Muscle layer of duodenum (tissue), 2 donors: ENCODE results near the gene FAM120AOS.

Experiments used
- H3K27ac ChIP-seq: one replicate; pipeline ENCODE4 v1.7.0; 2013; ENCODE audit warnings: mild to moderate bottlenecking, low read length
- H3K27me3 ChIP-seq: one replicate; pipeline ENCODE4 v1.7.0; 2013; ENCODE audit warnings: low read depth, mild to moderate bottlenecking, control low read depth, low read length
- H3K36me3 ChIP-seq, 2 donors: one replicate each; pipeline ENCODE4 v1.7.0; 2013; ENCODE audit warnings: low read length in 2 of 2, control low read depth in 1 of 2, mild to moderate bottlenecking in 1 of 2; ENCODE audit not compliant: insufficient read depth in 2 of 2, control insufficient read depth in 1 of 2
- H3K4me1 ChIP-seq, 2 donors: one replicate each; pipeline ENCODE4 v1.7.0; 2013; ENCODE audit warnings: low read length in 2 of 2, mild to moderate bottlenecking in 2 of 2, control low read depth in 1 of 2, moderate library complexity in 1 of 2; ENCODE audit not compliant: insufficient read depth in 2 of 2, control insufficient read depth in 1 of 2
- H3K4me3 ChIP-seq, 2 donors: one replicate each; pipeline ENCODE4 v1.7.0; 2013; ENCODE audit warnings: low read length in 2 of 2, low read depth in 1 of 2, mild to moderate bottlenecking in 1 of 2
- H3K9me3 ChIP-seq, 2 donors: one replicate each; pipeline ENCODE4 v1.7.0; 2013; ENCODE audit warnings: low read length in 2 of 2, control low read depth in 1 of 2, mild to moderate bottlenecking in 1 of 2; ENCODE audit not compliant: control insufficient read depth in 1 of 2
- donor health status: healthy.

Gene FAM120AOS

DNA sequence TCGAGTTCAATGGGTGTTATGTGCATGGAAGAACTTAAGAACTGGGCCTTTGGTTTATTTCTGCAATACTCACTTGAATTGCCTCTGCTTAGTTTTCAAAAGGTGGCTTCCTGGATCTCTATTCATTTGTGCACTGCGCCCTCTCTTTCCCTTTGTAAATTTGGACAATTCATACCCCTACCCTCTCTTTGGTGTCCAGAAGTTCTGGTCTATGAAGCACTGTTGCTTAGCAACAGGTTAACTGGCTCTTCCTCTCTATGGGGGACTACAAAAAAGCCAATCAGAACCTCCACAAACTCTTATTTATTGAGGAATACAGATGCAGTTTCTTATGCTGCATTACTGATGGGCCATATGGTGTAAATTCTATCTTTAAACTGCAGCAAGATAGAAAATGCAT is 15.4 kb downstream of the FAM120AOS start:
- H3K4me3 ChIP-seq = no peak overlapping the region
- no peak overlapping the region for H3K27ac ChIP-seq
- H3K36me3 ChIP-seq = no peaks in the 10 kb centered on the region
- no peaks in the 10 kb centered on the region for H3K4me1 ChIP-seq
- no peaks in the 10 kb centered on the region for H3K9me3 ChIP-seq
- H3K27me3 ChIP-seq = no peaks in the 10 kb centered on the region

DNA sequence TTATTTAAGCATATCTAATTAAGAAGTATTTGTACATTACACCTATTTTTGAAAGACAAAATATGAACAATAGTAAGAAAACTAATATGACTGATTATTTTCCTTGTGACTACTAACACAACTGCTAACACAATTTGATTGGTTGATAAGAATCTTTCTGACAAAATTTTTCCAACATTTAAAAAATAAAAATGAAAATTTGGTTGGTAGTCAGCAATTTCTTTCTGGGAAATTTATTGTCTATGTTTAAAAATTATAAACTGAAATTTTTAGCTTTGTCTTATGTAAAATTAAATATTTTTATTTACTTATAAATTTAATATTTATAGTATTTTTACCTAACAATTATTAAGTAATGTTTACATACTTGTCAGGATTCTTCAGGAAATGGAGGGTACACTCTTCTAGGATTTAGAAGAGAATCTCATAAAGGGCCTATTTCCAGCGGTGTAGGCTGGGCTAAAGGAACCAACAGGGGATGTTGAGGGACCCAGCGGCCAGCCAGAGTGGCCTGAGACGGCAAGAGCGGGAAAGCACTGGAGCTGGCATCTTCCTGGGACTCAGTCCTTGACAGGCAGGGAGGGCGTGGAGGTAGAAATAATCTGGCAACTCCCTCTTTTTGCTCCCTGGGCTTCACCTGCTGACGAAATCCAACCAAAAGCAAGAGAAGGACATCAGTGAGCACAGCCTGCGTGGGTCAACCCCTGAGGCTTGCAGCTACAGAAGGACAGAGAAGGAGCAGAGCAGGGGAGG is 16.6 kb downstream of the FAM120AOS start:
- H3K9me3 ChIP-seq = no peaks in the 10 kb centered on the region
- H3K4me3 ChIP-seq = no peak overlapping the region
- H3K27ac ChIP-seq = no peak overlapping the region
- no peaks in the 10 kb centered on the region for H3K27me3 ChIP-seq
- H3K4me1 ChIP-seq = no peaks in the 10 kb centered on the region
- no peaks in the 10 kb centered on the region for H3K36me3 ChIP-seq

DNA sequence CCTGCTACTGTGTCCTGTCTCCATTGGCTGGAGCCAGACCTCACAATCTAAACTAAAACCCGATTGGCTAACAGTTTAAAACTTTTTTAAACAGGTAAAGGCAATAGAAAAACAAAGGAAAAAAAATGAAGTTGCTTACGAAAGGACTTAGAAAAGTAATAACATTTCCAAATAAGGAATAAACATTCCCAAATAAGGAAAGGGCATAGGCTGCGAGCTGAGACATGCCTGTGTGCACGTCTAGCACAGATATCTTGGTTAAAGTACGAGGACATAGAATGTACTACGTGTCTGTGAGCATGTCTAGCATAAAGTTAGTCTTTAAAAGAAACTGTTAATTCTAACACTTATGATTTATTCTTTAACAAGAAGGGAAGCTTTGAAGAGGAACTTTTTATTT is 17.2 kb downstream of the FAM120AOS start:
- no peaks in the 10 kb centered on the region for H3K36me3 ChIP-seq
- H3K27me3 ChIP-seq = no peaks in the 10 kb centered on the region
- no peaks in the 10 kb centered on the region for H3K9me3 ChIP-seq
- no peak overlapping the region for H3K27ac ChIP-seq
- no peaks in the 10 kb centered on the region for H3K4me1 ChIP-seq
- H3K4me3 ChIP-seq = no peak overlapping the region

DNA sequence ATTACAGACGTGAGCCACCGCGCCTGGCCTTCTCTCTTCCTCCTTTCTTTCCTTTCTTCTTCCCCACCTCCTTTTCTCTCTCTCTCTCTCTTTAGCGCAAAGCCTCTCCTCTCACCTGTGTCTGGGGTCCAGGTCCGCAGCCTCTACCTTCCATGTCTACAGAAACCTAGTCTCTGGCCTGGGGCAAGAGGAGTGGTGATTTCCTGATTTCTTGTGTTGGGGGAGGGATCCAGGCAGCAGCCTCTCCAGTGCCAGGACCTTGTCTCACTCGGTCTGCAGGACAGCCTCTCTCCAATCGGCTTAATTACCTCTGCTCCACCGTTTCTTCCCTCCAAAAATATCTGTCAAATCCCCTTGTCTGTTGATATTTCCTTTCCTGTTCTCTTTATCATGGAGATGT is 18.0 kb downstream of the FAM120AOS start:
- H3K27ac ChIP-seq = no peak overlapping the region
- H3K9me3 ChIP-seq = no peaks in the 10 kb centered on the region
- no peaks in the 10 kb centered on the region for H3K4me1 ChIP-seq
- no peak overlapping the region for H3K4me3 ChIP-seq
- H3K36me3 ChIP-seq = no peaks in the 10 kb centered on the region
- H3K27me3 ChIP-seq = no peaks in the 10 kb centered on the region

DNA sequence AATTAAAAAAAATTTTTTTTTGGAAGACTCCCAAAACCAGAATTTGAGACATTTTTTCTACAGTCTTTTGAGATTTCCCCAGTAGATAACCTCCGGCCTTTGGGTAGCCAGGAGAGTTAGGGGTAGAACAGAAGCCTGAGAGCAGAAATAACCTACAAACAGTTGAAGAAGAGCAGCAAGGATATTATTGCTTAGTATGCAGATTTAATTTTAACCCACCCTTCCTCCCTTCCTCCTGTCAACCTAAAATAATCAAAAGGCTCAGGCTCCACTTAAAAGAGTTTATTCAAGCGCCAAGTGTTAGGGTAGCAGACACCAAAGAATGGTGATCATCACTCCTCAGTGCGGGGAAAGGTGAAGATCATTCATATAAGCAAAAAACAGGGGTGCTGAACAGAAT is 19.3 kb downstream of the FAM120AOS start:
- H3K4me3 ChIP-seq = no peak overlapping the region
- no peaks in the 10 kb centered on the region for H3K9me3 ChIP-seq
- no peaks in the 10 kb centered on the region for H3K36me3 ChIP-seq
- H3K4me1 ChIP-seq = no peaks in the 10 kb centered on the region
- no peak overlapping the region for H3K27ac ChIP-seq
- H3K27me3 ChIP-seq = no peaks in the 10 kb centered on the region

DNA sequence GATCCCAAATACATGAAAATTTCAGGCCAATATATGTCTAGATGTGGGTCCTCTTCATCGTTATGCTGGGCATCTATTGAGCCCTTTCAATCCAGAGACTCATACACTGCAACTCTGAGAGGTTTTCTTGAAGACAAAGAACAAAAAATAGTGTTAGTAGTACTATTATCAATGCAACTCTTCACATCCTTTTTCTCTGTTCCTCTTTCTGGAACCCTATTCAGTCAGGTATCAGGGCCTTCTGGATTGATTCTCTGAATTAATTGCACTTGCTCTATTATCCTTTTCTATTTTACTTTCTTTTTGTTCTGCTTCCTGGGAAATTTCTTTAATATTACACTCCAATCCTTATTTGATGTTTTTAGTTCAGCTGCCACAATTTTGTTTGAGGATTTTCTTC is 20.4 kb downstream of the FAM120AOS start:
- Histone ChIP-seq H3K27me3 (no peaks in the 10 kb centered on the region), H3K9me3 (no peaks in the 10 kb centered on the region), H3K36me3 (no peaks in the 10 kb centered on the region), H3K4me3 (no peak overlapping the region), H3K4me1 (no peaks in the 10 kb centered on the region), H3K27ac (no peak overlapping the region)

DNA sequence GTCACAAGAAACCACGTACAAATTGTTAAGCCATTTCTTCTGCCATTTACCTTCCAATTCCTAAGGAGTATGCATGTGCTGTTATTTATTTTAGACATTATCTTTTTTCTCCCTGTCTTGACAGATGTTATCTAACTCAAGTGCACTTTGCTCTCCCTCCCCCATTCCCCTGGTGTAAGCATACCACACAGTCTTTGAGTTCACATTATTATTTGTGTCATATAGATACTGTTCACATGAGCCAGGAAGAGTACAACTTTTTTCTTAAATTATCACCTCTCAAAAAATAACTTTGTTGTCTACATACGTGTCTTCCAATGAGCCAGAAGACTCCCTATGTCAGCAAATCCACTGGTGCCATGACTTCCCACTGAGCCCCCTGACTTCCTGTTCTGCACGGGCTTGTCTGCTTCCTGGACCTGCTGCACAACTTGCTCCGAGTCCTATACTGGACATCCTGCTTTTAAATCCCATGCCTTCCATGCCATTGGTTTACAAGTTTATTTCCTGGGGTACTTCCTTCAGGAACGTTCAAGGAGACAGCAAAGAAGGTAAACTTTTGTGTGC is 21.8 kb downstream of the FAM120AOS start:
- no peaks in the 10 kb centered on the region for H3K36me3 ChIP-seq

DNA sequence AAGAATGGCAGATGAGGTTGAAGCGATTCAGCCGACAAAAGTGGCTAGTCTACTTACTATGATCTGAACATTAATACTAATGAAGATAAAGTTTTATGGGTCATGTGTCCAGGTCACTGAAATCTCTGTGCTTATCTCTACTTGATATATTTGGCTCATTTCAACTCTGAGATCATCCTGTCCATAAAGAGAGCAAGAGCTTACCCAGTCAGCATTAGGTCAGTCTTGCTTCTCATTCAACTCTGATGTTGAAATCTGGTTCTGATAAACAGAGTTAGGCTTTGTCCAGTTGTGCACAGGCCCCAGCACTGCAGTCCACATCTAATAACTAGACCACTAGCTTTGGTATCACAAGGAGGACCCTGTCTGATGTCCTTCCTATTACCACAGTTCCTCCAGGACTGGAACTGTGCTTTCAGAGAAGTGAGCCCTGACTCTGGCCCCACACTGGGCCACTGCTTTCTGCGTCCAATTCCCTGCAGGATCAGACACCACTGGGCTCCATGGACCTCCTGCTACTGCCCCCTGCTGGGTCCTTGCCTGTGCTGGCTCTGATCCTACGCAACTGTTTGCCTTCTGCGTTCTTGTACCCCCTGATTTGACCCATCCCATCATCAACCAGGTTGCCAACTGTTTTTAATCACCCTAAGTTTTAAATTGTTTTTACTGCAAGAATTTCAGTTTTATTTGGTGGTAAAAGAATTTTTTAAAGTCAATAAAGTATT is 25.6 kb downstream of the FAM120AOS start:
- no peaks in the 10 kb centered on the region for H3K27me3 ChIP-seq
- peaks cover 0 to 5% of the 10 kb centered on the region in 2 donors for H3K4me1 ChIP-seq
- H3K36me3 ChIP-seq = no peaks in the 10 kb centered on the region

More for the DNA sequence above, 21.8 kb downstream of the FAM120AOS start:
- H3K27me3 ChIP-seq = no peaks in the 10 kb centered on the region
- no peak overlapping the region for H3K27ac ChIP-seq
- no peaks in the 10 kb centered on the region for H3K9me3 ChIP-seq
- no peaks in the 10 kb centered on the region for H3K4me1 ChIP-seq
- H3K4me3 ChIP-seq = no peak overlapping the region

DNA sequence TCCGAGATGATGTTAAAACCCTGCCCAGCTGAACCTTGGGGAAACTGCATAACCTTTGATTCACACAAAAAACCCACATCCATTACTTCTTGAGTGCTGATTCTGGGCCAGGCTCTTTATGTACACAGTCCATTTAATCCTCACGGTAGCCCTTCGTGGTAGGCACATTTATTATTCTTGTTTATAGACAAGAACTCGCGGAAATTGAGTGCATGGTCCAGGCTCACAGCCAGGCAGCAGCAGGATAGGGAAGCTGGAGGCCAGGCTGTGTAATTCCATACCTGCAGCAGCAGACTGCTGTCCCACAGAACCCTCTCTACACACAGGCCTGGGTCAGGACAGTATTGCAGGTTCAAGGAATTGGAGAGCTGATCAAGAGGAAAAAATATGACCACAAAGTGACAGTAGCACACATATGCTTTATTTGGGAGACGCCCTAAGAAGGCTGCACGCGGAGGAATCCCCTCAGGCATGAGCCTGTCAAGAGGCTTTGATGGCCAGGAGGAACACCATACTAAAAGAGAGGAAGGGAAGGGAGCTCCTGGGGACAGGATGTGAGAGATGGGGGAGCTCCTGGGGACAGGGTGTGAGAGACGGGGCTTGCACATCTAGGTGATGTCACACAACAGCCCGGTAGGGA is 30.3 kb downstream of the FAM120AOS start:
- H3K4me1 ChIP-seq = peaks cover 0 to 5% of the 10 kb centered on the region in 2 donors
- H3K27me3 ChIP-seq = no peaks in the 10 kb centered on the region
- peaks cover 0 to 15% of the 10 kb centered on the region in 2 donors for H3K9me3 ChIP-seq
- H3K36me3 ChIP-seq = no peaks in the 10 kb centered on the region
- H3K4me3 ChIP-seq = no peak overlapping the region
- H3K27ac ChIP-seq = no peak overlapping the region

More for the DNA sequence above, 25.6 kb downstream of the FAM120AOS start:
- Histone ChIP-seq H3K27ac (no peak overlapping the region), H3K9me3 (peaks cover 0 to 2% of the 10 kb centered on the region in 2 donors), H3K4me3 (no peak overlapping the region)

DNA sequence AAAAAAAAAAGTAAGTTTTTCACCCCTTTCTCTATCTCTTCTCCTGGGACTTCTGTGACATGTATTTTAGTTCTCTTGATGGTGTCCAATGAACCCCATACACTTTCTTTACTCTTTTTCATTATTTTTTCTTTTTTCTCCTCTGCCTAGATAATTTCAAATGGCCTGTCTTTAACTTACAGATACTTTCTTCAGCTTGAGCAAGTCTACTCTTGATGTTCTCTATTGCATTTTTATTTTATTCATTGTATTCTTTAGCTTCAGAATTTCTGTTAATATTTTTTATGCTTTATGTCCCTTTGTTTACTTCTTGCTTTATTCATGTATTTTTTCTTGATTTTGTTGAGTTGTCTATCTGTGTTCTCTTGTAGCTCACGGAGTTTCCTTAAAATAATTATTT is 34.4 kb downstream of the FAM120AOS start:
- Histone ChIP-seq H3K36me3 (no peaks in the 10 kb centered on the region), H3K27me3 (no peaks in the 10 kb centered on the region), H3K27ac (no peak overlapping the region), H3K9me3 (peaks cover 0 to 20% of the 10 kb centered on the region in 2 donors), H3K4me3 (no peak overlapping the region), H3K4me1 (peaks cover 0 to 5% of the 10 kb centered on the region in 2 donors)

DNA sequence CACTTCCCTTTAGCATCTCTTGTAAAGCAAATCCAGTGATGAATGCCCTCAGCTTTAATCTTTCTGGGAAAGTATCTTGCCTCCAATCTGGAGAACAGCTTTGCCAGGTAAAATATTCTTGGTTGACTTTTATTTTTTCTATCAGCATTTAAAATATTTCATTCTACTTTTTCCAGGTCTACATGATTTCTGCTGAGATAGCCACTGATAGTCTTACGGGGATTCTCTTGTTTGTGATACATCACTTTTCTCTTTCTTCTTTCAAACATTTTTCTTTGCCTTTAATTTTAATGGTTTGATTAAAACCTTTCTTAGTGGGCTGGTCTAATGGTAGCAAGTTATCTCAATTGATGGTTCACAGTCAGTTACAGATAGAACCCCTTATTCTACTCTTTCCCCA is 35.8 kb downstream of the FAM120AOS start:
- no peak overlapping the region for H3K4me3 ChIP-seq
- H3K27me3 ChIP-seq = no peaks in the 10 kb centered on the region
- H3K36me3 ChIP-seq = no peaks in the 10 kb centered on the region
- H3K4me1 ChIP-seq = no peaks in the 10 kb centered on the region
- H3K27ac ChIP-seq = no peak overlapping the region
- H3K9me3 ChIP-seq = peaks cover 0 to 20% of the 10 kb centered on the region in 2 donors
